HCT116 (cell line): ENCODE measurements around the gene ZNF555. TPM values are rescaled to one million over a fixed set of nuclear protein-coding genes. Genes with fewer than 3 reads are reported as not detected.

Source experiments
- ATAC-seq: fragments of 200-7000 bp; cut with Tn5 transposase; 2 replicates; pipeline ENCODE4 v1.9.1; 2020; ENCODE audit warnings: mild to moderate bottlenecking, moderate library complexity
- BruUV-seq: library from RNA; stranded (reverse); fragments of 400-500 nt; replicated peaks from 2 replicates; lab custom pipeline; 2021; lab: Mats Ljungman, UMichigan
- CTCF ChIA-PET: fragments of 300-600 bp; sonication (Branson Sonifier 250); formaldehyde crosslinking; loops from one replicate; lab custom pipeline; 2021; ENCODE audit warnings: antibody characterized with exemption; lab: Charles Lee
- POLR2A ChIA-PET: fragments of 300-600, 350-600 bp; sonication (Branson Sonifier 250); formaldehyde crosslinking; loops from one replicate; lab custom pipeline; 2021; ENCODE audit warnings: antibody characterized with exemption; lab: Charles Lee
- RAD21 ChIA-PET, 2 experiments: fragments of 300-600 bp; sonication (Branson Sonifier 250); formaldehyde crosslinking; loops; one replicate each; lab custom pipeline; 2023; ENCODE audit warnings: low total read pairs in 2 of 2; ENCODE audit not compliant: uncharacterized antibody in 2 of 2, unreplicated experiment in 2 of 2, low non-redundant PET in 1 of 2; lab: Charles Lee
- DNase-seq: peaks from one replicate; pipeline ENCODE4 v3.0.0-alpha.2; 2010; ENCODE audit warnings: low read depth, low spot score
- H2AFZ ChIP-seq: fragments of 200-600 bp; shearing (Covaris generic), sonication (generic); 2 replicates; pipeline ENCODE4 v1.6.1; 2017; ENCODE audit warnings: low read depth, mixed run types, mixed read lengths, antibody characterized with exemption, low read length; ENCODE audit not compliant: poor library complexity, severe bottlenecking
- H3K27ac ChIP-seq: 2 replicates; pipeline ENCODE4 v1.5.1; 2012; ENCODE audit warnings: low read depth, low read length
- H3K27me3 ChIP-seq: fragments of 200-600 bp; sonication (generic); 2 replicates; pipeline ENCODE4 v1.6.1; 2016; ENCODE audit warnings: mixed run types, low read length, mixed read lengths; ENCODE audit not compliant: insufficient read depth
- H3K36me3 ChIP-seq, 2 experiments: fragments of 200-500 bp in 1 of 2; fragments of 200-600 bp in 1 of 2; sonication (Bioruptor generic) in 1 of 2; sonication (generic) in 1 of 2; 2 replicates each; pipeline versions ENCODE4 v1.5.1 to v1.6.1; 2014 to 2016; ENCODE audit warnings: low read length in 2 of 2, inconsistent platforms in 1 of 2, mixed read lengths in 1 of 2, mixed run types in 1 of 2; ENCODE audit not compliant: insufficient read depth in 2 of 2, control insufficient read depth in 1 of 2
- H3K4me1 ChIP-seq, 2 experiments: fragments of 200-600 bp in 1 of 2; sonication (generic) in 1 of 2; 2 replicates each; pipeline versions ENCODE4 v1.5.1 to v1.6.1; 2012 to 2017; ENCODE audit warnings: low read length in 2 of 2, inconsistent platforms in 1 of 2, mild to moderate bottlenecking in 1 of 2, mixed read lengths in 1 of 2, mixed run types in 1 of 2, moderate library complexity in 1 of 2; ENCODE audit not compliant: insufficient read depth in 2 of 2, control insufficient read depth in 1 of 2
- H3K4me2 ChIP-seq: fragments of 200-600 bp; sonication (generic); 2 replicates; pipeline ENCODE4 v1.6.1; 2017; ENCODE audit warnings: mixed run types, low read length, mixed read lengths
- H3K4me3 ChIP-seq, 2 experiments: fragments of 200-600 bp in 1 of 2; sonication (generic) in 1 of 2; replicated peaks in 1 of 2; 2 replicates each; pipeline ENCODE4 v1.5.1; 2011 to 2016; ENCODE audit warnings: low read length in 2 of 2, control low read depth in 1 of 2, low read depth in 1 of 2, mild to moderate bottlenecking in 1 of 2, mixed read lengths in 1 of 2, mixed run types in 1 of 2
- H3K79me2 ChIP-seq: fragments of 200-600 bp; sonication (generic); 2 replicates; pipeline ENCODE4 v1.6.1; 2017; ENCODE audit warnings: mild to moderate bottlenecking, mixed run types, low read length, moderate library complexity, mixed read lengths; ENCODE audit not compliant: insufficient read depth
- H3K9ac ChIP-seq: fragments of 200-600 bp; sonication (generic); 2 replicates; pipeline ENCODE4 v1.6.1; 2016; ENCODE audit warnings: low read length, mixed read lengths
- H3K9me2 ChIP-seq: fragments of 200-600 bp; sonication (generic), shearing (Covaris generic); 2 replicates; pipeline ENCODE4 v1.6.1; 2017; ENCODE audit warnings: mixed run types, mild to moderate bottlenecking, moderate library complexity; ENCODE audit not compliant: insufficient read depth
- H3K9me3 ChIP-seq, 2 experiments: fragments of 200-500 bp in 1 of 2; fragments of 200-600 bp in 1 of 2; sonication (Bioruptor generic) in 1 of 2; sonication (generic) in 1 of 2; 2 replicates each; pipeline ENCODE4 v1.6.1; 2014 to 2017; ENCODE audit warnings: low read length in 2 of 2, mixed read lengths in 2 of 2, inconsistent platforms in 1 of 2, low read depth in 1 of 2, mild to moderate bottlenecking in 1 of 2, mixed run types in 1 of 2, moderate library complexity in 1 of 2; ENCODE audit not compliant: control insufficient read depth in 1 of 2, insufficient read depth in 1 of 2
- H4K20me1 ChIP-seq: fragments of 200-600 bp; sonication (generic), shearing (Covaris generic); 2 replicates; pipeline ENCODE4 v1.6.1; 2017; ENCODE audit warnings: mixed run types, mild to moderate bottlenecking, moderate library complexity; ENCODE audit not compliant: insufficient read depth
- CBX3 ChIP-seq: IDR thresholded peaks from 2 replicates; pipeline ENCODE4 v1.6.1; 2012; ENCODE audit warnings: low read depth
- CEBPB ChIP-seq: IDR thresholded peaks from 2 replicates; pipeline ENCODE4 v1.6.1; 2012; ENCODE audit warnings: low read depth
- EGR1 ChIP-seq: IDR thresholded peaks from 2 replicates; pipeline ENCODE4 v1.6.1; 2012; ENCODE audit warnings: low read depth
- EZH2 ChIP-seq: fragments of 200-600 bp; sonication (generic); IDR thresholded peaks from 2 replicates; pipeline ENCODE4 v1.6.1; 2017; ENCODE audit warnings: antibody characterized with exemption, mixed run types
- EZH2phosphoT487 ChIP-seq: fragments of 200-600 bp; IDR thresholded peaks from 2 replicates; pipeline ENCODE4 v1.6.1; 2018; ENCODE audit warnings: antibody characterized with exemption, borderline replicate concordance
- JUND ChIP-seq: IDR thresholded peaks from 2 replicates; pipeline ENCODE4 v1.6.1; 2012
- POLR2A ChIP-seq: IDR thresholded peaks from 2 replicates; pipeline ENCODE4 v1.7.0; 2011; ENCODE audit warnings: borderline replicate concordance; ENCODE audit not compliant: insufficient read depth, insufficient read length; ENCODE audit errors: extremely low read depth
- POLR2AphosphoS5 ChIP-seq: IDR thresholded peaks from 2 replicates; pipeline ENCODE4 v1.6.1; 2011; ENCODE audit warnings: mild to moderate bottlenecking, low read depth, low read length, moderate library complexity
- RAD21 ChIP-seq: IDR thresholded peaks from 2 replicates; pipeline ENCODE4 v1.6.1; 2012; ENCODE audit warnings: low read depth, mild to moderate bottlenecking
- SP1 ChIP-seq: IDR thresholded peaks from 2 replicates; pipeline ENCODE4 v1.6.1; 2012; ENCODE audit warnings: low read depth
- SRF ChIP-seq: IDR thresholded peaks from 2 replicates; pipeline ENCODE4 v1.6.1; 2012; ENCODE audit warnings: low read depth
- TCF7L2 ChIP-seq: IDR thresholded peaks from 2 replicates; pipeline ENCODE4 v1.7.0; 2011; ENCODE audit warnings: borderline replicate concordance, inconsistent platforms; ENCODE audit not compliant: insufficient read depth, insufficient read length; ENCODE audit errors: extremely low read depth
- ZFX ChIP-seq: fragments of 450-650 bp; IDR thresholded peaks from 2 replicates; pipeline ENCODE4 v1.6.1; 2017
- ZNF274 ChIP-seq: fragments of 200-500 bp; sonication (Bioruptor generic); IDR thresholded peaks from 2 replicates; pipeline ENCODE4 v1.6.1; 2014; ENCODE audit warnings: mild to moderate bottlenecking, low read depth, low read length, inconsistent platforms
- intact Hi-C: fragments of 100-400 bp; cut with micrococcal nuclease; formaldehyde crosslinking; loops from 2 replicates; pipeline ENCODE4 v1.10.0; 2022
- total RNA-seq: library from RNA; stranded (reverse); gene quantifications from one replicate; pipeline ENCODE4 v1.2.1, GENCODE V29; 2021; ENCODE audit not compliant: unreplicated experiment
- TF ChIP-seq, protein P1 (sequence below): IDR thresholded peaks from 2 replicates; pipeline ENCODE4 v1.6.1; 2011; ENCODE audit warnings: mild to moderate bottlenecking, low read length, moderate library complexity; ENCODE audit not compliant: insufficient replicate concordance; ENCODE audit errors: extremely low read depth
- TF ChIP-seq, protein P2 (sequence below): IDR thresholded peaks from 2 replicates; pipeline ENCODE4 v1.6.1; 2012
- TF ChIP-seq, protein P3 (sequence below): IDR thresholded peaks from 2 replicates; pipeline ENCODE4 v1.6.1; 2012; ENCODE audit warnings: low read depth
- TF ChIP-seq, protein P4 (sequence below), 3 experiments: fragments of 200-600 bp in 1 of 3; sonication (generic) in 1 of 3; IDR thresholded peaks in 2 of 3; conservative IDR thresholded peaks in 1 of 3; 2 replicates each; pipeline ENCODE4 v1.5.1; 2012 to 2017; ENCODE audit warnings: low read depth in 2 of 3, low read length in 2 of 3, antibody characterized with exemption in 1 of 3, borderline replicate concordance in 1 of 3, control low read depth in 1 of 3, mild to moderate bottlenecking in 1 of 3, mixed read lengths in 1 of 3, mixed run types in 1 of 3, moderate library complexity in 1 of 3; ENCODE audit not compliant: insufficient read depth in 1 of 3

The ZNF555 gene
- total RNA-seq, 1 experiment from 2014 or later = 4.5 TPM

DNA sequence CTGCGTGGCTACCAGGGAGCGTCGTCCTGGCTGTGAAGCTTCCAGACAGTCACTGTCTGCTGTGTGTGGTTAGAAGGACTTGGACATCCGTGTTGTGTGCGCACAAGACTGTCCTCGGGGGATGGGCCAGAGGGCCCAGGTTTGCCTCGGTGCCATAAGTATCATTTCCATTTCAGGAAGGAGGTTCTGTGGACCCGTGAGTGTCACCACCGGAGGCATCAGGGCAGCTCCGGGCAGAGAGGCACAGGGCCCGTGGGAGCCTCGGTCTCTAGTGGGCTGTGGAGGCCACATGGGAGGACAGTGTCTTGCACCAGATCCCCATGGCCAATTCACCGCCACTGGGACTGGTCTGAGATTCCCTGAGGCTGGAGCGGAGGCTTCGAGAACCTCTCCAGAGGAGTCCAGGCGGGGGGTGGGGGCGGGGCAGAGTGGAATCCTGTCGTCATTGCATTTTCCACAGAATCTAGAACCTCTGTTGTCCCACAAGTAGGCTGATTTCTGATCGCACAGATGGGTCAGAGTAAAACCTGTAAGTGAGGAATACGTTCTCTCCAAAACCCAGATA, 65.4 kb downstream of the ZNF555 start:
- intact Hi-C loops = no loop called here
- no TSS peak for BruUV-seq
- TF ChIP-seq EZH2phosphoT487 (no peak), TCF7L2 (no peak), JUND (no peak), CEBPB (no peak), POLR2A (no peak), SP1 (no peak), ZNF274 (no peak), CBX3 (no peak), POLR2AphosphoS5 (no peak), EGR1 (no peak), EZH2 (no peak), ZFX (no peak), SRF (no peak), RAD21 (no peak)
- TF ChIP-seq, protein P1, sequence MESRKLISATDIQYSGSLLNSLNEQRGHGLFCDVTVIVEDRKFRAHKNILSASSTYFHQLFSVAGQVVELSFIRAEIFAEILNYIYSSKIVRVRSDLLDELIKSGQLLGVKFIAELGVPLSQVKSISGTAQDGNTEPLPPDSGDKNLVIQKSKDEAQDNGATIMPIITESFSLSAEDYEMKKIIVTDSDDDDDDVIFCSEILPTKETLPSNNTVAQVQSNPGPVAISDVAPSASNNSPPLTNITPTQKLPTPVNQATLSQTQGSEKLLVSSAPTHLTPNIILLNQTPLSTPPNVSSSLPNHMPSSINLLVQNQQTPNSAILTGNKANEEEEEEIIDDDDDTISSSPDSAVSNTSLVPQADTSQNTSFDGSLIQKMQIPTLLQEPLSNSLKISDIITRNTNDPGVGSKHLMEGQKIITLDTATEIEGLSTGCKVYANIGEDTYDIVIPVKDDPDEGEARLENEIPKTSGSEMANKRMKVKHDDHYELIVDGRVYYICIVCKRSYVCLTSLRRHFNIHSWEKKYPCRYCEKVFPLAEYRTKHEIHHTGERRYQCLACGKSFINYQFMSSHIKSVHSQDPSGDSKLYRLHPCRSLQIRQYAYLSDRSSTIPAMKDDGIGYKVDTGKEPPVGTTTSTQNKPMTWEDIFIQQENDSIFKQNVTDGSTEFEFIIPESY = no peak
- TF ChIP-seq, protein P2, sequence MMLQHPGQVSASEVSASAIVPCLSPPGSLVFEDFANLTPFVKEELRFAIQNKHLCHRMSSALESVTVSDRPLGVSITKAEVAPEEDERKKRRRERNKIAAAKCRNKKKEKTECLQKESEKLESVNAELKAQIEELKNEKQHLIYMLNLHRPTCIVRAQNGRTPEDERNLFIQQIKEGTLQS = no peak
- TF ChIP-seq, protein P3, sequence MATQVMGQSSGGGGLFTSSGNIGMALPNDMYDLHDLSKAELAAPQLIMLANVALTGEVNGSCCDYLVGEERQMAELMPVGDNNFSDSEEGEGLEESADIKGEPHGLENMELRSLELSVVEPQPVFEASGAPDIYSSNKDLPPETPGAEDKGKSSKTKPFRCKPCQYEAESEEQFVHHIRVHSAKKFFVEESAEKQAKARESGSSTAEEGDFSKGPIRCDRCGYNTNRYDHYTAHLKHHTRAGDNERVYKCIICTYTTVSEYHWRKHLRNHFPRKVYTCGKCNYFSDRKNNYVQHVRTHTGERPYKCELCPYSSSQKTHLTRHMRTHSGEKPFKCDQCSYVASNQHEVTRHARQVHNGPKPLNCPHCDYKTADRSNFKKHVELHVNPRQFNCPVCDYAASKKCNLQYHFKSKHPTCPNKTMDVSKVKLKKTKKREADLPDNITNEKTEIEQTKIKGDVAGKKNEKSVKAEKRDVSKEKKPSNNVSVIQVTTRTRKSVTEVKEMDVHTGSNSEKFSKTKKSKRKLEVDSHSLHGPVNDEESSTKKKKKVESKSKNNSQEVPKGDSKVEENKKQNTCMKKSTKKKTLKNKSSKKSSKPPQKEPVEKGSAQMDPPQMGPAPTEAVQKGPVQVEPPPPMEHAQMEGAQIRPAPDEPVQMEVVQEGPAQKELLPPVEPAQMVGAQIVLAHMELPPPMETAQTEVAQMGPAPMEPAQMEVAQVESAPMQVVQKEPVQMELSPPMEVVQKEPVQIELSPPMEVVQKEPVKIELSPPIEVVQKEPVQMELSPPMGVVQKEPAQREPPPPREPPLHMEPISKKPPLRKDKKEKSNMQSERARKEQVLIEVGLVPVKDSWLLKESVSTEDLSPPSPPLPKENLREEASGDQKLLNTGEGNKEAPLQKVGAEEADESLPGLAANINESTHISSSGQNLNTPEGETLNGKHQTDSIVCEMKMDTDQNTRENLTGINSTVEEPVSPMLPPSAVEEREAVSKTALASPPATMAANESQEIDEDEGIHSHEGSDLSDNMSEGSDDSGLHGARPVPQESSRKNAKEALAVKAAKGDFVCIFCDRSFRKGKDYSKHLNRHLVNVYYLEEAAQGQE = no peak
- TF ChIP-seq, protein P4, sequence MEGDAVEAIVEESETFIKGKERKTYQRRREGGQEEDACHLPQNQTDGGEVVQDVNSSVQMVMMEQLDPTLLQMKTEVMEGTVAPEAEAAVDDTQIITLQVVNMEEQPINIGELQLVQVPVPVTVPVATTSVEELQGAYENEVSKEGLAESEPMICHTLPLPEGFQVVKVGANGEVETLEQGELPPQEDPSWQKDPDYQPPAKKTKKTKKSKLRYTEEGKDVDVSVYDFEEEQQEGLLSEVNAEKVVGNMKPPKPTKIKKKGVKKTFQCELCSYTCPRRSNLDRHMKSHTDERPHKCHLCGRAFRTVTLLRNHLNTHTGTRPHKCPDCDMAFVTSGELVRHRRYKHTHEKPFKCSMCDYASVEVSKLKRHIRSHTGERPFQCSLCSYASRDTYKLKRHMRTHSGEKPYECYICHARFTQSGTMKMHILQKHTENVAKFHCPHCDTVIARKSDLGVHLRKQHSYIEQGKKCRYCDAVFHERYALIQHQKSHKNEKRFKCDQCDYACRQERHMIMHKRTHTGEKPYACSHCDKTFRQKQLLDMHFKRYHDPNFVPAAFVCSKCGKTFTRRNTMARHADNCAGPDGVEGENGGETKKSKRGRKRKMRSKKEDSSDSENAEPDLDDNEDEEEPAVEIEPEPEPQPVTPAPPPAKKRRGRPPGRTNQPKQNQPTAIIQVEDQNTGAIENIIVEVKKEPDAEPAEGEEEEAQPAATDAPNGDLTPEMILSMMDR (IDR thresholded peaks at IDR 0.05 in 2 of 3, conservative IDR thresholded peaks at IDR 0.05 in 1 of 3; ENCODE audit: borderline replicate concordance in 1 of 3, insufficient read depth in 1 of 3, low read depth in 2 of 3, low read length in 2 of 3) = no peak
- Histone ChIP-seq H3K79me2 (peaks cover 82% of the 10 kb centered on the region), H3K36me3 (peaks cover 0 to 2% of the 10 kb centered on the region in 2 experiments; a peak in 1 of 4 replicates), H3K27me3 (no peaks in the 10 kb centered on the region), H3K9me2 (no peaks in the 10 kb centered on the region), H3K9ac (no peak overlapping the region), H2AFZ (no peak overlapping the region), H3K4me2 (no peak overlapping the region), H3K4me3 (no peak overlapping the region), H3K27ac (no peak overlapping the region), H4K20me1 (0 out of 2 replicates have a peak, but pooled peaks cover 3% of the 10 kb centered on the region), H3K9me3 (no peaks in the 10 kb centered on the region), H3K4me1 (peaks cover 4 to 13% of the 10 kb centered on the region in 2 experiments; a peak in 3 of 4 replicates)
- ATAC-seq (no peak), DNase-seq (no peak)
- RAD21 ChIA-PET = no interaction called here
- CTCF ChIA-PET = no interaction called here
- POLR2A ChIA-PET = no interaction called here
